VCaP (cell line): Measurements from ENCODE around the gene CDK5R2.
A peak's percentile ranks its signal among the peaks of the same experiment; 100 is the strongest.

ENCODE experiments used
- H3K27ac ChIP-seq: fragments of 450-650 bp; 2 replicates; pipeline ENCODE4 v1.5.1; 2017
- TF ChIP-seq, protein P1 (sequence below): fragments of 450-650 bp; conservative IDR thresholded peaks from 2 replicates; pipeline ENCODE4 v1.5.1; 2017; ENCODE audit warnings: mild to moderate bottlenecking, moderate library complexity

CDK5R2 gene

DNA sequence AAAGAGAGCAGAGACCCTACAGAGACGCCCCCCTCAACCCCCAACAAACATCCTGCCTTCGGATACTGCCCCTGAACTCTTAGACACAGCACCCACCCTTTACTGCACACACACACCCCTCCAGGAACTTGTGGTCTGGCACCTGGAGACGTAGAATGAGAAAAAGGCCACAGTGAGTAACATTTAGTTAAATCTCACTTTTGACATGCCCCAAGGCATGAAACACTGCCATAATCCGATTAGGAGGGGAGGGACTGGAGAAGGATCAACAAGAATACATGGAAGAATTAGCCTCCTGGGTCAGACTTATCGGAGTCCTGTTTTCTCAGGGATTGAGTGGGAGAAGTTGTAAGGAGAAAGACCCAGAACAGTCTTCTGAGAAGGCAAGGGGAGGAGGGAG is 4.1 kb downstream of the CDK5R2 start:
- TF ChIP-seq, protein P1, sequence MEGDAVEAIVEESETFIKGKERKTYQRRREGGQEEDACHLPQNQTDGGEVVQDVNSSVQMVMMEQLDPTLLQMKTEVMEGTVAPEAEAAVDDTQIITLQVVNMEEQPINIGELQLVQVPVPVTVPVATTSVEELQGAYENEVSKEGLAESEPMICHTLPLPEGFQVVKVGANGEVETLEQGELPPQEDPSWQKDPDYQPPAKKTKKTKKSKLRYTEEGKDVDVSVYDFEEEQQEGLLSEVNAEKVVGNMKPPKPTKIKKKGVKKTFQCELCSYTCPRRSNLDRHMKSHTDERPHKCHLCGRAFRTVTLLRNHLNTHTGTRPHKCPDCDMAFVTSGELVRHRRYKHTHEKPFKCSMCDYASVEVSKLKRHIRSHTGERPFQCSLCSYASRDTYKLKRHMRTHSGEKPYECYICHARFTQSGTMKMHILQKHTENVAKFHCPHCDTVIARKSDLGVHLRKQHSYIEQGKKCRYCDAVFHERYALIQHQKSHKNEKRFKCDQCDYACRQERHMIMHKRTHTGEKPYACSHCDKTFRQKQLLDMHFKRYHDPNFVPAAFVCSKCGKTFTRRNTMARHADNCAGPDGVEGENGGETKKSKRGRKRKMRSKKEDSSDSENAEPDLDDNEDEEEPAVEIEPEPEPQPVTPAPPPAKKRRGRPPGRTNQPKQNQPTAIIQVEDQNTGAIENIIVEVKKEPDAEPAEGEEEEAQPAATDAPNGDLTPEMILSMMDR = no peak
- H3K27ac ChIP-seq = peak overlapping the region; percentile 58; the same call in 1 of the 2 replicates

DNA sequence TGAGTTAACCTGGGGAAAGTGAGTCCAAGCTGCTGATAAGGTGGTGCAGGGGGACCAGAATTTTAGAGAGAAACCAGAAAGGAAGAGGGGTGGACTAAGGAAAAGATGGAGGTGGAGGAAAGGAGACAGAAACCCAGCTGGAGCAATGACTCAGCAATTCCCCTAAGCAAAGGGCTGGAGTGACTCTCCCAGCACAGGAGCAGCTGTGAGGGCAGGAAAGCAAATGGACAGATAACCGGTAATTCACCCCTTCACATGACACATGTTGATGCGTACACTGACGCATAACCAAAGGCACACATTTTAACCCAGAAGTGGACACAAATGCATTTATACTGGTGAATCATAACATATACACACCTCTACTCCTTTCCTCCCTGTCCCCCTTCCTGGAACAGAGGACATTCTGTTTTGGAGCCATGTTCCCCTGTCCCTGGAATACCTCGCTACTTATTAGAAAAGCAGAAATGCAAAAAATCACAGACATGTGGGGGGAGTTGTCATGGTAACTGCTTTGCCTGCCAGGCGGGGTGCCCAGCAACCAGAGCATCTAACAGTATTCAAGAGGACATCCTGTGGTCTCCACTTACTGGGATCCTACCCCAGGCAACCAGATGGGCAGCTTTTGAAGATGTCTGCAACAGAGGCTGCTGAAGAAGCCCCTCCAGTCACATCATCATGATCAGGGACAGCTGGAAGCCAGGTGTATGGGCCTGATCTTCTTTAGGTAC is 4.7 kb downstream of the CDK5R2 start:
- H3K27ac ChIP-seq = peak overlapping the region; percentile 58; the same call in 1 of the 2 replicates
- TF ChIP-seq, protein P1 = no peak

DNA sequence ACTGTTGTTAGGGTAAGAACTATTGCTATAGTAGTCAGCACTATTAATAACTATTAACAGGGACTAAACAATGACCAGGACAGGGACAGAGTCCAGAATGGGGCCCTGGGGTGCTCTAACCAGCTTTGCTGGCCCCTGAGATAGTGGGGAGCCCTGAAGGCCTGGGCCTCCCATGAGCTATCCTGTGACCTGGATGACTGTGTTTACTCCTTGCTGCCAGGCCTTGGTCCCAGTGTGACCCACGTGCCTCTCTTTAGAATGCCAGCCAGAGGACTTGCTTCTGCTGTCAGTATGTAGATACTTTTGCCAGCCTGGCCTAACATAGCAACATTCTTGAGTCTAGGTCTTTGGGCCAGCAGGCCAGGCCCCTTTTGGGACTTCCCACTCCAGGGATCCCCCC is 11.4 kb downstream of the CDK5R2 start:
- TF ChIP-seq, protein P1 = no peak
- peak overlapping the region; percentile 14; the same call in 1 of the 2 replicates for H3K27ac ChIP-seq

DNA sequence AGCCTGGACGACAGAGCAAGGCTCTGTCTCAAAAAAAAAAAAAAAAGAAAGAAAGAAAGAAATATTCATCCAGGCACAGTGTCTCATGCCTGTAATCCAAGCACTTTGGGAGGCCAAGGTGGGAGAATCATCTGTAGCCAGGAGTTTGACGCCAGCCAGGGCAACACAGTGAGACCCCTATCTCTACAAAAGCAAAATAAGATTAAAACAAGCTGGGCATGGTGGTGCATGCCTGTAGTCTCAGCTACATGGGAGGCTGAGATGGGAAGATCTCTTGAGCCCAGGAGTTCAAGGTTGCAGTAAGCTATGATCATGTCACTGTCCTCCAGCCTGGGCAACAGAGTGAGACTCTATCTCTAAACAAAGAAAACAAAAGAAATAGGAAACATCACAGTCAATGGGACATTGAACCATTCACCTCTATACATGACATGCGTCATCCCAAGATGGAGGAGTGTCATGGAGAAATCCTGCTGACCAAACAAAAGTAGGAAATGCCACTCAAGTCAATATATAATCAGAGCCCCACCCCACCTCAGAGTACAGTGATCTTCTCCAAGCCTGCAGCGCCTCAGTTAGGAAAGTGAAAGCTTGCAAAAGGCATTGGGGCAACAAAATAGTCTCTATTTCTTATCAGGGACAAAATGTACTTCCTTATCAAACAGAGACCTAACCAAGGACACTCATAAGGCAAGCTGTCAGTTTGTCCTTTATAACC is 15.8 kb downstream of the CDK5R2 start:
- H3K27ac ChIP-seq = peak overlapping the region; percentile 72
- TF ChIP-seq, protein P1 = peak; percentile 60

DNA sequence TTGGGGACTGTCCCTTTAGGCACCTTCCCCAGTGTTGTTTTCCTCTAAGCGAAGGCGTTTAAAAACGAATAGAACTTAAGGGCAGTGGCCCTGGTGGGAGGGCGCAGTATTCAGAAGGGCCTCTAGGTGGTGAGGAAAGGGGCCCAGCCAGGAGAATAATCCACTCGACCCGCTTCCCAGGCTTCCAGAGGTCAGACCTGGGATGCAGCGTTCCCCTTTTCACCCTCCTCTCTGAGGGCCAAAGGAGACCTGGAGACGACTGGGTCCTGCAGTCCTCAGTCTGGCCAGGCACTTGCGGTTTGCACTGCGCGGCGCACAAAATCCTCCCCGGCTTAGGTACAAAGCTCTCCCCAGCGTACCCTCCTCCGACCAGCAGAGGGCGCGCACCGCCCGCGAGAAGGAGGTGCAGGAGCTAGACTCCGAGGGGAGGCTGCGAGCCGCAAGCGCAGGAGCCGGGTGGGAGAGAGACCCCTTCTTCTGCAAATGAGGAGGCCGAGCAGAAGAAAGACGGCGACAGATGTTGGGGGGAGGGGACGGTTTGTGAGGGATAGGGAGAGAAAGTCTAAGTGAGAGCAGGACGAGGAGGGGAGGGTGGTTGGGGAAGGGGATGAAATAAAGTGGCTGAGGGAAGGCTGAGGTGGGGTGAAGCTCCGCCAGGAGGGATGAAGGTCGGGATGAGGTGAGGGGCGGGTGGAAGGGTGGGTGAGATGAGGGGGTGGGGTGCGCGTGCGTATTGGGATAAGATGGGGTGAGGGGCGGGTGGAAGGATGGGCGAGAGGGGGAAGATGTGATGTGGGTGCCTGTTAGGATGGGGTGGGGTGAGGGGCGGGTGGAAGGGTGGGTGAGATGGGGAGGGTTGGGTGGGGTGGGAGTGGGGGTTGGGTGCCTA is 20.6 kb downstream of the CDK5R2 start:
- H3K27ac ChIP-seq = peak overlapping the region; percentile 32; the same call in 1 of the 2 replicates
- TF ChIP-seq, protein P1 = peak; percentile 98

DNA sequence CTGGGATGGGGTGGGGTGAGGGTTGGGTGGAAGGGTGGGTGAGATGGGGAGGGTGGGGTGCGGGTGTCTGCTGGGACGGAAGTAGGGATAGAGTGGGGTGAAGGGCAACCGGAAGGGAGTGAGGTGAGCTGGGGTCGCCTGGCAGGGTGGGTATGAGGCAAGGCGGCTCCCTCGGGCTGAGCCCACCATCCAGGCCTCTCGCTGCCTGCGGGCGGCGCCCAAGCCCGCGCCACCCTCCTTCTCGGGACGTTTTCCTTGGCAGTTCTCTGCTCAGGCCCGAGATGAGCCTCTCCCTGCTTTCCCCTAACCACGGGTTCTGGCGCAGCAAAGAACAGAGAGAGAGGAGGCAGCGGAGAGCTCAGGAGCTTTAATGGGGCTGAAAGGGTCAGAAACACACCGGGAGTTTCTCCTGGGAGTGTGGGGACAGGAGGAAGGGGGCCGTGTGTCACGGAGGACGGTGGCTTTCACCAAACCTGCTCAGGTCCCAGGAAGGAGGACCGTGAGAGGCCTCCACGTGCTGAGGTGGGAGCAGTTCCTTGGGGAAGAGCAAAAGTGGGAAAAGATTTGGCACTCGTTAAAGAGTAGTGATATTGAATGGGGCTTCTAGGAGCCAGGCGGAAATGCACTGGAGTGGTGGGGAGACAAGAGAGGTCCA is 21.4 kb downstream of the CDK5R2 start:
- TF ChIP-seq, protein P1 = no peak

More for the DNA sequence above, 21.4 kb downstream of the CDK5R2 start:
- no peak overlapping the region for H3K27ac ChIP-seq
